OCI-LY3 (cell line): ENCODE results near the gene SDK2.

Experiments used
- EZH2phosphoT487 ChIP-seq: fragments of 200-600 bp; shearing (Covaris generic); IDR thresholded peaks from 2 replicates; pipeline ENCODE4 v1.6.1; 2018; ENCODE audit warnings: antibody characterized with exemption, mixed run types, low read depth
- TF ChIP-seq, protein P1 (sequence below): fragments of 200-600, 300-600 bp; sonication (generic); IDR thresholded peaks from 2 replicates; pipeline ENCODE4 v1.5.1; 2014; ENCODE audit warnings: antibody characterized with exemption, low read length, low read depth

DNA sequence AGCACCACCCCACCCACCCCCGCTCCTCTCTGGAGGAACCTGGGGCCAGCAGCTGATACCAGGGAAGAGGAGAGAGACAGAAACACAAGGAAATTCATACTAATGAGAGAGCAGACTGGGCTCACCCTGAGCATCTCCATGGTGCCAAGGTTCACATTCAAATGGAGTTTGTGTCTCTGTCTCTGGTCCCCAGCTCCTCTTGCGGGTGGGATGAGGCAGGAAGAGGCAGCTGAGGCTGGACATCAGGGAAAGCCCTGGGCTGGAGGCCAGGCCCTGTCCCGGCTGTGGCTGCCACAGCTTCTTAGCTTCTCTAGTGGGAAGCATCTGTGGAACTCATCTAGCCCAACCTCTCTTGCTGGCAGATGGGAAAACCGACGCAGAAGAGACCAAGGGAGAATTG, 121.5 kb downstream of the SDK2 start:
- TF ChIP-seq, protein P1, sequence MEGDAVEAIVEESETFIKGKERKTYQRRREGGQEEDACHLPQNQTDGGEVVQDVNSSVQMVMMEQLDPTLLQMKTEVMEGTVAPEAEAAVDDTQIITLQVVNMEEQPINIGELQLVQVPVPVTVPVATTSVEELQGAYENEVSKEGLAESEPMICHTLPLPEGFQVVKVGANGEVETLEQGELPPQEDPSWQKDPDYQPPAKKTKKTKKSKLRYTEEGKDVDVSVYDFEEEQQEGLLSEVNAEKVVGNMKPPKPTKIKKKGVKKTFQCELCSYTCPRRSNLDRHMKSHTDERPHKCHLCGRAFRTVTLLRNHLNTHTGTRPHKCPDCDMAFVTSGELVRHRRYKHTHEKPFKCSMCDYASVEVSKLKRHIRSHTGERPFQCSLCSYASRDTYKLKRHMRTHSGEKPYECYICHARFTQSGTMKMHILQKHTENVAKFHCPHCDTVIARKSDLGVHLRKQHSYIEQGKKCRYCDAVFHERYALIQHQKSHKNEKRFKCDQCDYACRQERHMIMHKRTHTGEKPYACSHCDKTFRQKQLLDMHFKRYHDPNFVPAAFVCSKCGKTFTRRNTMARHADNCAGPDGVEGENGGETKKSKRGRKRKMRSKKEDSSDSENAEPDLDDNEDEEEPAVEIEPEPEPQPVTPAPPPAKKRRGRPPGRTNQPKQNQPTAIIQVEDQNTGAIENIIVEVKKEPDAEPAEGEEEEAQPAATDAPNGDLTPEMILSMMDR: no peak
- no peak for TF ChIP-seq EZH2phosphoT487
